ENCODE results near the gene SLC48A1.

SLC48A1 gene

GRCh38 chr12:47767216-47767724 lies 5.8 kb upstream of the SLC48A1 start:
- Histone ChIP-seq H3K4me3 (ENCODE audit: low read depth in 1 of 2, low read length in 1 of 2) (no peak overlapping the region), H3K9me3 (no peaks in the 10 kb centered on the region), H3K36me3 (no peaks in the 10 kb centered on the region), H3K4me1 (ENCODE audit: control insufficient read depth in 1 of 2, insufficient read depth in 1 of 2, low read depth in 1 of 2, low read length in 1 of 2) (peaks cover 26 to 35% of the 10 kb centered on the region in 2 experiments), H3K27me3 (no peaks in the 10 kb centered on the region), H3K27ac (no peak overlapping the region)
- peak; percentile 59 for TF ChIP-seq CTCF (IDR thresholded peaks at IDR 0.05)

GRCh38 chr12:47768323-47768811 lies 4.7 kb upstream of the SLC48A1 start:
- H3K4me3 ChIP-seq (ENCODE audit: low read depth in 1 of 2, low read length in 1 of 2): no peak overlapping the region
- no peaks in the 10 kb centered on the region for H3K36me3 ChIP-seq
- no peaks in the 10 kb centered on the region for H3K27me3 ChIP-seq
- no peak for TF ChIP-seq CTCF (IDR thresholded peaks at IDR 0.05)
- H3K9me3 ChIP-seq: no peaks in the 10 kb centered on the region
- H3K27ac ChIP-seq: no peak overlapping the region
- H3K4me1 ChIP-seq (ENCODE audit: control insufficient read depth in 1 of 2, insufficient read depth in 1 of 2, low read depth in 1 of 2, low read length in 1 of 2): peaks cover 28 to 37% of the 10 kb centered on the region in 2 experiments

- no peaks in the 10 kb centered on the region for H3K36me3 ChIP-seq
- no peak for TF ChIP-seq CTCF (IDR thresholded peaks at IDR 0.05)
- H3K4me1 ChIP-seq (ENCODE audit: control insufficient read depth in 1 of 2, insufficient read depth in 1 of 2, low read depth in 1 of 2, low read length in 1 of 2): peaks cover 27 to 37% of the 10 kb centered on the region in 2 experiments
- no peak overlapping the region for H3K27ac ChIP-seq
- H3K27me3 ChIP-seq: no peaks in the 10 kb centered on the region
- H3K4me3 ChIP-seq (ENCODE audit: low read depth in 1 of 2, low read length in 1 of 2): no peak overlapping the region
- H3K9me3 ChIP-seq: no peaks in the 10 kb centered on the region
Measured at GRCh38 chr12:47769234-47770085, 3.6 kb upstream of the SLC48A1 start.

- no peak for TF ChIP-seq CTCF (IDR thresholded peaks at IDR 0.05)
- H3K4me3 ChIP-seq (ENCODE audit: low read depth in 1 of 2, low read length in 1 of 2): no peak overlapping the region
- no peak overlapping the region for H3K27ac ChIP-seq
- H3K27me3 ChIP-seq: no peaks in the 10 kb centered on the region
- no peaks in the 10 kb centered on the region for H3K9me3 ChIP-seq
- H3K36me3 ChIP-seq: no peaks in the 10 kb centered on the region
- peaks cover 35 to 42% of the 10 kb centered on the region in 2 experiments for H3K4me1 ChIP-seq (ENCODE audit: control insufficient read depth in 1 of 2, insufficient read depth in 1 of 2, low read depth in 1 of 2, low read length in 1 of 2)
Measured at GRCh38 chr12:47770086-47770726, 2.8 kb upstream of the SLC48A1 start.

GRCh38 chr12:47771304-47771703 lies 1.7 kb upstream of the SLC48A1 start:
- Histone ChIP-seq H3K4me3 (ENCODE audit: low read depth in 1 of 2, low read length in 1 of 2) (no peak overlapping the region), H3K27ac (no peak overlapping the region), H3K27me3 (no peaks in the 10 kb centered on the region), H3K36me3 (no peaks in the 10 kb centered on the region), H3K9me3 (no peaks in the 10 kb centered on the region), H3K4me1 (ENCODE audit: control insufficient read depth in 1 of 2, insufficient read depth in 1 of 2, low read depth in 1 of 2, low read length in 1 of 2) (peaks cover 41 to 42% of the 10 kb centered on the region in 2 experiments)
- no peak for TF ChIP-seq CTCF (IDR thresholded peaks at IDR 0.05)

Measured in neutrophil (primary cell).